ENCODE data around the gene RABIF. TPM values are rescaled to one million over a fixed set of nuclear protein-coding genes. Genes with fewer than 3 reads are reported as not detected.
A peak's percentile ranks its signal among the peaks of the same experiment; 100 is the strongest.

The RABIF gene
- total and polyA plus RNA-seq, 12 donors, result 3.1 to 10.6 (median 6.6) TPM

DNA sequence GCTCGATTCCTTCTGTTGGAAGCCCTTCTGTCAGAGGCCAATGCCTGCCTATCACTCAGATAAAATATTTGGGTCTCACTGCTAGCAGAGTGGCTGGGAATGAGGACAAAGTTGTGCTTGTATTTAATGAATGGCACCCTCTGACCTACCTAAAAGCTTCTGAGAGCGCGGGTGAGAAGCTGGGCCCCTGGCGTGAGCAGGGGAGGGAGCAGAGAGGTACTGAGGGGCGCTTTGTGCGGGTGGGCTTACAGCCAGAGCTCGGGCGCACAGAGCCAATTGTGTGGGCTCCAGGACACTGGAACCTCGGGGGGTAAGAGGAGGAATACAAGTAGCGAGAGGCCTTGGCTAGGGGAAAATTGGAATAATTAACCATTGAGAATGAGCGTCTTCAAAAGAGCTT lies 45.9 kb downstream of the RABIF start:
- Histone ChIP-seq H3K36me3 (replicated peaks in 1 of 2) (no peaks in the 10 kb centered on the region), H3K9me3 (replicated peaks in 1 of 3) (no peaks in the 10 kb centered on the region), H3K27me3 (no peaks in the 10 kb centered on the region), H3K4me3 (no peak overlapping the region), H3K27ac (no peak overlapping the region), H3K4me1 (replicated peaks in 1 of 2) (no peaks in the 10 kb centered on the region)
- 84 to 90% (median 85%) methylated on average over 11 of the region's 11 CpGs for WGBS, 4 donors
- DNase-seq, result no peak
- no peak for TF ChIP-seq POLR2A (IDR thresholded peaks at IDR 0.05)
- TF ChIP-seq, protein P1, sequence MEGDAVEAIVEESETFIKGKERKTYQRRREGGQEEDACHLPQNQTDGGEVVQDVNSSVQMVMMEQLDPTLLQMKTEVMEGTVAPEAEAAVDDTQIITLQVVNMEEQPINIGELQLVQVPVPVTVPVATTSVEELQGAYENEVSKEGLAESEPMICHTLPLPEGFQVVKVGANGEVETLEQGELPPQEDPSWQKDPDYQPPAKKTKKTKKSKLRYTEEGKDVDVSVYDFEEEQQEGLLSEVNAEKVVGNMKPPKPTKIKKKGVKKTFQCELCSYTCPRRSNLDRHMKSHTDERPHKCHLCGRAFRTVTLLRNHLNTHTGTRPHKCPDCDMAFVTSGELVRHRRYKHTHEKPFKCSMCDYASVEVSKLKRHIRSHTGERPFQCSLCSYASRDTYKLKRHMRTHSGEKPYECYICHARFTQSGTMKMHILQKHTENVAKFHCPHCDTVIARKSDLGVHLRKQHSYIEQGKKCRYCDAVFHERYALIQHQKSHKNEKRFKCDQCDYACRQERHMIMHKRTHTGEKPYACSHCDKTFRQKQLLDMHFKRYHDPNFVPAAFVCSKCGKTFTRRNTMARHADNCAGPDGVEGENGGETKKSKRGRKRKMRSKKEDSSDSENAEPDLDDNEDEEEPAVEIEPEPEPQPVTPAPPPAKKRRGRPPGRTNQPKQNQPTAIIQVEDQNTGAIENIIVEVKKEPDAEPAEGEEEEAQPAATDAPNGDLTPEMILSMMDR (IDR thresholded peaks at IDR 0.05), result no peak
- intact Hi-C loops (cut with DNase I), result no loop called here

DNA sequence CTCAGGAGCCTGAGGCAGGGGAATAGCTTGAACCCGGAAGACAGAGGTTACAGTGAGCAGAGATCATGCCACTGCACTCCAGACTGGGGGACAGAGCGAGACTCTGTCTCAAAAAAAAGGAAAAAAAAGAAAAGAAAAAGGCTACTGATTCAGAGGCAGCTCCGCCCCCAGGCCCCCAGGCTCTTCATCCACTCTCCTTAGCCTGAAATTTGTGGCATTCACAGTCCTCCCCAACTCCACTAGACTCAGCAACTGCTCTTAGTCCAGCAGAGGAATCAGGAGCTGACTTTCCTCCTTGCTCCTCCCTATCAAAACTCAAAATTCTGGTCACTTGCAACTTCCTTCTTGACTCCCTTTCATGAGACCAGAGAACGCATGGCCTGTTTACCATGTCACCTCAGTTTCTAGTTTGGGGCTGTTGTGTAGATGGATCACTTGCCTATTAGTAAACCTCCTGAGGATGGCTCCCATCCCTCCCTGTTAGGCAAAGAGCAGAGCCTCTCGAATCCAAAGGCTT lies 51.1 kb downstream of the RABIF start:
- no peak for TF ChIP-seq POLR2A (IDR thresholded peaks at IDR 0.05)
- TF ChIP-seq, protein P1 (IDR thresholded peaks at IDR 0.05), result no peak
- Histone ChIP-seq H3K36me3 (replicated peaks in 1 of 2) (no peaks in the 10 kb centered on the region), H3K9me3 (replicated peaks in 1 of 3) (no peaks in the 10 kb centered on the region), H3K27me3 (no peaks in the 10 kb centered on the region), H3K4me1 (replicated peaks in 1 of 2) (no peaks in the 10 kb centered on the region), H3K4me3 (no peak overlapping the region), H3K27ac (no peak overlapping the region)
- no peak for DNase-seq
- intact Hi-C loops (cut with DNase I), result no loop called here
- WGBS, 4 donors, result 70 to 87% (median 80%) methylated on average over 5 of the region's 5 CpGs

DNA sequence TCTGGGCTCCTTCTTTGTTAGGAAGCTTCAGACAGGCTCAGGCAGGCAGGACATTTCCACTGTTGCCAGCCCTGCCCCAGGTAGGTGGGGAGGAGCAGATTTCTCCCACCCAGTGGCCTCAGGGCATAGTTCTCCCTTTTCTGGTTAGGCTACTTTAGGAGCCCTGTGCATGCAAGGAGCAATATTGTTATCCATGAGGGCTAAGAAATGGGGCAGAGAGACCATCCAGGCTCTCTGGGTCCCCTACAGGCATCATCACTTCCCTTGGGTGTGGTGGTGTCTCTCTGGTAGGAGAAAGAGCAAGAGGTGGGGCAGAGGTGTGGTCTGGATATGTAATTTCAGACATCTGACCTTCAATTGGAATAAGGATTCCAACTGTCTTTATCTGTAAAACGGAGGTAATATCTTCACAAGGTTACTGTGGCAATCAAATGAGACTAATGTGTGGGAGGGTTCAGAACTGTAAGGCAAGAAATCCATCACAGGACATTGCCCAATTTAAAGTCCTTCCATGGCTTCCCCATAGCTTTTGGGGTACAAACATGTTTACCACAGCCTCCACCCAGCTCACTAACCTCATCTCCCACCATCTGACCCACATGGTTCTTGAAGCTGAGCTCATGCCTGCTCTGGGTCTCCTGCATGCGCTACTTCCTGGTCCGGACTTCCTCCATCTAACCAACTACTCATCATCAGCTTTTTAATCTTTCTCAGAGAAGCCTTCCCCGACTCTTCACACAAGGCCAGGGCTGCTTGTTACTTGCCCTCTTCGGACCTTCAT lies 52.1 kb downstream of the RABIF start:
- no peaks in the 10 kb centered on the region for H3K27me3 ChIP-seq
- peak in 1 of 7 donors; percentile 6 for DNase-seq
- 45 to 65% (median 59%) methylated on average over 5 of the region's 5 CpGs for WGBS, 4 donors
- H3K36me3 ChIP-seq (replicated peaks in 1 of 2), result no peaks in the 10 kb centered on the region
- intact Hi-C loops (cut with DNase I), result no loop called here
- H3K4me1 ChIP-seq (replicated peaks in 1 of 2), result no peaks in the 10 kb centered on the region
- no peaks in the 10 kb centered on the region for H3K9me3 ChIP-seq (replicated peaks in 1 of 3)
- H3K27ac ChIP-seq, result no peak overlapping the region
- no peak overlapping the region for H3K4me3 ChIP-seq
- no peak for TF ChIP-seq POLR2A (IDR thresholded peaks at IDR 0.05)
- TF ChIP-seq, protein P1 (IDR thresholded peaks at IDR 0.05), result no peak

DNA sequence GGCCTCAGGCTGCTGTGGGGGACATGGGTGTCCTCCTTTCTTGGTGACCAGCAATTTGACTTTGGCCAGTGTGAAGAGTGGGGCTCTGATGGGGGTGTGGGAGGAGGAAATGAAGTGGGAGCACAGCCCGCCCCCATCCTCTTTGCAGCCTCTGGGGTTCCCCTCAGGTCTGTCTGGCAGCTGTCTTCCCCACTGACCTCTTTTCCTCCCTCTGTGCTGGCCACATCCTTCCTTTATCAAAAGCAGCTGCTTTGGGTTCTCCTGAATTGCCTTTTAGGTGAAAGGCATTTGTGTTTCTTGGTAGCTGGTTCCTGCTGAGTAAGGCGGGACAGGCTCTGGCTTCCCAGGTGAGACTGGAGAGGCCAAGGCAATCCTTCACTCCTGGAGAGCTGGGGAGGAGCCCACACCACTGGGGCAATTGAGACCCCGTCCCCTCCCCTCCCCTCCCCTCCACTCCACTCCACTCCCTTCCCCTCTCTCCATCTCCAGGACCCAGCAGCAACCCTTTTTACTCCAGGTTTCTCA lies 53.3 kb downstream of the RABIF start:
- Histone ChIP-seq H3K9me3 (replicated peaks in 1 of 3) (no peaks in the 10 kb centered on the region), H3K4me3 (no peak overlapping the region), H3K4me1 (replicated peaks in 1 of 2) (no peaks in the 10 kb centered on the region), H3K27me3 (no peaks in the 10 kb centered on the region), H3K27ac (no peak overlapping the region), H3K36me3 (replicated peaks in 1 of 2) (no peaks in the 10 kb centered on the region)
- no peak for DNase-seq
- intact Hi-C loops (cut with DNase I), result no loop called here
- 41 to 80% (median 49%) methylated on average over 2 to 3 of the region's 3 CpGs for WGBS, 4 donors
- TF ChIP-seq, protein P1 (IDR thresholded peaks at IDR 0.05), result no peak
- TF ChIP-seq POLR2A (IDR thresholded peaks at IDR 0.05), result no peak

Measured in adrenal gland (tissue), 12 donors.